HT-29 (cell line): ENCODE results near the gene TMEM205. TPM values are rescaled to one million over a fixed set of nuclear protein-coding genes. Genes with fewer than 3 reads are reported as not detected.
"Not testable (repeated sequence)": the region's sequence is repeated elsewhere in the genome, so short reads cannot be mapped to it uniquely, and the experiment has no call there.

ENCODE experiments used
- DNase-seq: peaks from one replicate; pipeline ENCODE4 v3.0.0-alpha.2; 2015; ENCODE audit warnings: low spot score
- total RNA-seq: library from RNA; depleted of rRNA; stranded (reverse); fragments of >200 nt; shearing (Covaris generic); gene quantifications from 2 replicates; pipeline ENCODE4 v1.2.3, GENCODE V29; 2014

TMEM205 gene
- total RNA-seq, 1 experiment from 2014 or later: 97.3 TPM

DNA sequence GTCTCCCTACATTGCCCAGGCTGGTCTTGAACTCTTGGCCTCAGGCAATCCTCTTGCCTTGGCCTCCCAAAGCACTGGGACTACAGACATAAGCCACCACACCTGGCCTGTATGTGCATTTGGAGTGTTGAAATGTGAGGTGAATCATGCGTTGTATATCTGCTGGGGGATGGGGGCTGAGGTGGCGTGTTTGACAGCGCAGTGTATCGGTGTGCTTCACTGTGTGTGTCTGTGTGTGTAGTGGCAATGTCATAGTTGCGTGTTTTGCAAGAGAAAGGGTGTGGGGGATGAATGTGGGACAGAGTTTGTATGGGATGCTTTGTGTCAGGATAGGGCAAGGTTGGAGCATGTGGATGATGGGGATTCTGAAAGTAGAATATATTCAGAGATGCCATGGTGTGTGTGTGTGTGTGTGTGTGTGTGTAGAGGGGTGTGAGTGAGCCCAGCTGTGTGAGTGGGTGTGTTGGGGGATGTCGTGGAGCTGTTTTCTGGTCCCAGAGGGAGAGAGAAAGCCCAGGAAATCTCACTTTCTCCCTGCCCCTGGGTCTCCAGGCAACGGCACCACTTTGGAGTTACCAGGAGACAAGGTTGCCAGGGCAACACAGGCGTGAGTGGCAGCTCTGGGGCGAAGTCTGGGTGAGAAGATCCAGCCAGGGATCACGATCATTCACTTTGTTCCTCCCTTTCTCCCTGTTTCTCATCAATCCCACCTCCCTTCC is 27.3 kb upstream of the TMEM205 start:
- peak; percentile 46 for DNase-seq

- DNase-seq: no peak
Measured at GRCh38 chr19:11370744-11371143, 24.7 kb upstream of the TMEM205 start.

- no peak for DNase-seq
Measured at GRCh38 chr19:11367528-11367927, 21.5 kb upstream of the TMEM205 start.

- no peak for DNase-seq
Measured at GRCh38 chr19:11365557-11366117, 19.6 kb upstream of the TMEM205 start.

DNA sequence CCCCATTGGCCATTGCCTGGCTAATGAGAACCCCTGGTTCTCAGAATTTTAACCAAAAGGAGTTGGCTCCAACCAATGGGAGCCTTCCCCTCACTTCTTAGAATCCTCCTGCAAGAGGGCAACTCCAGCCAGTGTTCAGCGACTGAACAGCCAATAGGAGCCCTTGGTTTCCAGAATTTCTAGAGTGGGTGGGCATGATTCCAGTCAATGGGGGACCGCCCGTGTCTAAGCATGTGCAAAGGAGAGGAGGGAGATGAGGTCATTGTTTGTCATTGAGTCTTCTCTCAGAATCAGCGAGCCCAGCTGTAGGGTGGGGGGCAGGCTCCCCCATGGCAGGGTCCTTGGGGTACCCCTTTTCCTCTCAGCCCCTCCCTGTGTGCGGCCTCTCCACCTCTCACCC is 18.9 kb upstream of the TMEM205 start:
- DNase-seq: no peak

DNA sequence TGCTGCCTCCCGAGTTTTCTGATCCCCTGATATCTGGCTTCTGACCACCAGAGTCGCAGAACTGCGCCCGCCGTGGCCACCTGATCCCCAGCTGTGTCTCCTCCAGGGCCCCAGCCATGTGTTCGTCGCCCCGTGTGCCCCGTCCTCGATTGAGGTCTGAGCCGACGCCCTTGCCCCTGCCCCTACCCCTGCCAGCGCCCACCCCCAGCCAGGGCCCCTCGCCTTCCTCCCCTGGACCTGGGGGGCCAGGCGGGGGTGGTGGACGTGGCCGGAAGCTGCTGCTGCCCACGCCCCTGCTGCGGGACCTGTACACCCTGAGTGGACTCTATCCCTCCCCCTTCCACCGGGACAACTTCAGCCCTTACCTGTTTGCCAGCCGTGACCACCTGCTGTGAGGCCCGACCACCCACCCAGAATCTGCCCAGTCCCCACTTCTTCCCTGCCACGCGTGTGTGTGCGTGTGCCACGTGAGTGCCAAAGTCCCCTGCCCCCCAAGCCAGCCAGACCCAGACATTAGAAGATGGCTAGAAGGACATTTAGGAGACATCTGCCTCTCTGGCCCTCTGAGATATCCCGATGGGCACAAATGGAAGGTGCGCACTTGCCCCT is 18.3 kb upstream of the TMEM205 start:
- no peak for DNase-seq

DNA sequence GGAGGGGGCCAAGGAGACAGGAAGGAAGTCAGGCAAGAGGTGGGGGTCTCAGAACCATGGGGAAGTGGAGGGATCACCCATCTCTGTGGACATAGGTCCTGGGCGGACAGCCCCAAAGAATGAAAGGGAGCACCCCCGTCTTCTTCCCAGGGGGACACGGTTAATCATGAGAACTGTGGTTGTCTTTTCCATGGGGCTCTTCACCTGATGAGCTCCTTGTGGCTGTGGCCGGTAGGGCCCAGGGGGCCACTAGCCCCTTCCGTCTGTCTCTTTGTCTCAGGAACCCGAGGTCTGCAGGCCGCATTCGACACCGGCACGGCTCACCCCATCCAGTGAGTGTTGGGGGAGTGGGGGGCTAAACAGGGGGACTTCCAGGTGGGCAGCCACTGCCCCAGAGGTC is 17.8 kb upstream of the TMEM205 start:
- no peak for DNase-seq

DNA sequence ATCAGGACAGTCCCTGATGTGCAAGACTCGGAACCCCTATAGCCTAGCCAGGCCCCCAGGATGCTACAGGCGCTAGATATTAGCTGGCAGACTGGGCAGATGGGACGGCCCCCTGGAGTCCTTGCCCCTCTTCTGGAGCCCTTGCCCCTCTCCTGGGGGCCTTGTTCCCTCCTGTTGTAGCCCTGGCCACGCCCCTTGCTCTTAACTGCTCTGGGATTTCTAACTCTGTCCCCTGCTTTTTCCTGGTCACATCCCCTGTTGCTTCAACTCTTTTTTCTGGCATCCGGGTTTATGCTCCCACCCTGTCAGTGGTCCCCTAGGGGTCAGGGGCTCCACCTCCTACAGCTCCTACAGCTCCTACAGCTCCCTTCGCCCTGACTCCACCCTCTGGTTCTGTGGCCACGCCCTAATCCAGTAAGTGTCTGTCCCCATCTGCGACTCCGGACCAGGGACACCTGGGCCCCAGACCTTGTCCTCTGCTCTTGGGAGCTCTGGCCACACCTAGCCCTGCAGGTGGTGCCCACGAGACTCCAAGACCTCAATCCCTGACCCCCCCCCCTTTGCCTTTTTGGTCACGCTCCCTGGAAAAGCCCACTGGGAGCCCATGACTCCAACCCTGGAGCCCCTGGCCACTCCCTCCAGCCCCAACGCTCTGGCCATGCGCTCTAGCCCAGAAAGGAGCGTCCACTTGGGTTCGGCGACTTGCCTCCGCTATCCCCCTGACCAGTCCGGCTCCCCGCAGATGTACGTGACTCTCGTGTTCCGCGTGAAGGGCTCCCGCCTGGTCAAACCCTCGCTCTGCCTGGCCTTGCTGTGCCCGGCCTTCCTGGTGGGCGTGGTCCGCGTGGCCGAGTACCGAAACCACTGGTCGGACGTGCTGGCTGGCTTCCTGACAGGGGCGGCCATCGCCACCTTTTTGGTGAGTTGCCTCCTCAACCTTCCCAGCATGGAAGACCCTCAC is 16.0 kb upstream of the TMEM205 start:
- DNase-seq: no peak

DNA sequence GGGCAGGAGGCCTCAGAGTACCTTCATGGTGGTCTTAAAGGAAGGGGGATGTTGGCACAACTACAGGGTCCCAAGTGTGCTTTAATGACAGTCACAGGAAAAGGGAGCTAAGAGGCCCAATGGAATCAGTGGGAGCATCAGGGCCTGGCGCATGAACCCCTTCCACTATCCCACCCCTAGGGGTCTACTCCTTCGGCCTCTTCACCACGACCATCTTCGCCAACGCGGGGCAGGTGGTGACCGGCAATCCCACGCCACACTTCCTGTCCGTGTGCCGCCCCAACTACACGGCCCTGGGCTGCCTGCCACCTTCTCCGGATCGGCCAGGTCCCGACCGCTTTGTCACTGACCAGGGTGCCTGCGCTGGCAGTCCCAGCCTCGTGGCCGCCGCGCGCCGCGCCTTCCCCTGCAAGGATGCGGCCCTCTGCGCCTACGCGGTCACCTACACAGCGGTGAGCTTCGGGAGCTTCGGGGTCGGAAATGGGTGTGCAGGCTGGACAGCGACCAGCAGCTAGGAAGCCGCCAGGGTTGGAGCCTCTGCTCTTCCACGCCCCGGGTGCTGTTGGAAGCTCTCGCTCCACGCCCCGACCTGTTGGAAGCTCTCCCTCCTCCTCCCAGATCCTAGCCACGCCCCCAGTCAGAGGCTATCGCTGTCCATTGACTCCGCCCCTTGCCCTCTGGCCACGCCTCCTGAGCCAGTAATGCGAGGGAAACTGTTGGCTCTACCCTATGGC is 15.1 kb upstream of the TMEM205 start:
- DNase-seq: peak; percentile 57

- DNase-seq: no peak
Measured at GRCh38 chr19:11359421-11359820, 13.4 kb upstream of the TMEM205 start.

DNA sequence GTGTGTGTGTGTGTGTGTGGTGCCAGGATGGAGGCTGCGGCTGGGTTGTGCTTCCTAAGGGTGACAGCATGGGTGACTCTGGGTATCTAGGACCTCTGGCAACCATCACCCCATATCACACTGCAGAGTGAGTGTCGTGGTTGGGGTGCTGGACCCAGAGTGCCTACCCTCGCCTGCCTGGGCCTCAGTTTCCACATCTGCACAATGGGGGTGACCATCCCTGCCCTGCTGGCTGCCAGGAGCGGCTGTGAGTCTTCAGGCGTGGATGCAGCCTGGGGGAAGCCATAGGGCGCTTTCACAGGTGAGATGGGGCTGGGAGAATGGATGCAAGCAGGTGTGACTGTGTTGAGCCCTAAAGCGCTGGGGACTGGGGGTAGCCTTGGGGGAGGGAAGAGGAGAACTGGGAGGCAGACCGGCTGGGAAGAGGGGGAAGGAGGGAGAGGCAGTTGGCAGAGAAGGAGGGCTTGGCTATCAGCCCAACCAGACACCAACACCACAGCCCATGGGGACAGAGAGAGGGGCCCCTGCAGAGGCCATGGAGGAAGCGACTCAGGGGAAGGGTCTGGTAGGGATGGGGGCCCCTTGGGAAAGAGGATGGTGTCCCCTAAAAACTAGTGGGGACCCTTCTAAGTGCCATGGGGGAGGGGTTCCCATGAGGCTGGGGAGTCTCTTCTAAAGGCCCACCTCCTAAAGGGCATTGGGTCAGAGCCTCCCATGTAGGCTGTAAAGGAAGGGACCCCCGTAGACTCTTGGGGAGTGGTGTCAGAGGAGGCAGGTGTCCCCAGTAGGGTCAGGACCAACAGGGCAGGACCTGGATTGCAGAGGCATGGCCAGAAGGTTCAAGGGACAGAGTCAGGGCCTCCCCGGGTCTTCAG is 10.8 kb upstream of the TMEM205 start:
- DNase-seq: no peak

- no peak for DNase-seq
Measured at GRCh38 chr19:11356074-11356397, 10.0 kb upstream of the TMEM205 start.

- DNase-seq: peak; percentile 67
Measured at GRCh38 chr19:11355160-11356073, 9.3 kb upstream of the TMEM205 start, which contains the start of gene PLPPR2. Gene PLPPR2, plus strand, starts transcription at chr19:11355432. Its CDS starts 2,242 bp downstream, at chr19:11357674.

DNA sequence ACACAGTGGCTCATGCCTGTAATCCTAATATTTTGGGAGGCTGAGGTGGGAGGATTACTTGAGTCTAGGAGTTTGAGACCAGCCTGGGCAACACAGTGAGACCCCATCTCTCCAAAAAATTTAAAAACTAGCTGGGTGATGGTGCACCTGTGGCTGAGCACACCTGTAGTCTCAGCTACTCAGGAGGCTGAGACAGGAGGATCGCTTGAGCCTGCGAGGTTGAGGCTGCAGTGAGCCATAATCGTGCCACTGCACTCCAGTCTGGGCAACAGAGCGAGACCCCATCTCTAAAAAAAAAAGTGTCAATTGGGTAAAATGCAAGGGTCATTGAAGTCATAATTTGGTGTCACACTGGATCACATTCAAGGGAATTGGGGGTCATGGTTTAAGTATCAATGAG is 8.0 kb upstream of the TMEM205 start:
- not testable (repeated sequence) for DNase-seq

- no peak for DNase-seq
Measured at GRCh38 chr19:11349171-11349570, 3.1 kb upstream of the TMEM205 start.

DNA sequence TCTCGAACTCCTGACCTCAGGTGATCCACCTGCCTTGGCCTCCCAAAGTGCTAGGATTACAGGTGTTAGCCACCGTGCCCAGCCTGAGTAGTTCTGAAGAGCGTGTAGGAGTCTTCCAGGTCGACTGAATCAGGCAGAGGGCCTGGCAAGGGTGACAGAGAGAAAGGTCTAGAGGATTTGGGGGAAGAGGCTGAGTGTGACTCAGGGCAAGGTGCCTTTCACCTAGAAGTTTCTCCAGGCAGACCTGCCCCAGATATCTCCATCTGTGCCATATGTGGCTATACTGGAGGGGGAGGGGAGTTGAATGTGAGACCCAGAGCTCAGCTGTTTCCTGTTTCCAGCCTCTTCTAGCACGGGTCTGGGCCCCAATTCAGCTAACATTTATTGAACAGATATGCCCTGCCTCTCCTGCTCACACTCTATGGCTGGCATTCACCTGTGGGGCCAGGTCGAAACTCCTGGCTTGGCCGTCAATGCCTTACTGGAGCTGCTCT is 1.5 kb upstream of the TMEM205 start:
- DNase-seq: no peak

DNA sequence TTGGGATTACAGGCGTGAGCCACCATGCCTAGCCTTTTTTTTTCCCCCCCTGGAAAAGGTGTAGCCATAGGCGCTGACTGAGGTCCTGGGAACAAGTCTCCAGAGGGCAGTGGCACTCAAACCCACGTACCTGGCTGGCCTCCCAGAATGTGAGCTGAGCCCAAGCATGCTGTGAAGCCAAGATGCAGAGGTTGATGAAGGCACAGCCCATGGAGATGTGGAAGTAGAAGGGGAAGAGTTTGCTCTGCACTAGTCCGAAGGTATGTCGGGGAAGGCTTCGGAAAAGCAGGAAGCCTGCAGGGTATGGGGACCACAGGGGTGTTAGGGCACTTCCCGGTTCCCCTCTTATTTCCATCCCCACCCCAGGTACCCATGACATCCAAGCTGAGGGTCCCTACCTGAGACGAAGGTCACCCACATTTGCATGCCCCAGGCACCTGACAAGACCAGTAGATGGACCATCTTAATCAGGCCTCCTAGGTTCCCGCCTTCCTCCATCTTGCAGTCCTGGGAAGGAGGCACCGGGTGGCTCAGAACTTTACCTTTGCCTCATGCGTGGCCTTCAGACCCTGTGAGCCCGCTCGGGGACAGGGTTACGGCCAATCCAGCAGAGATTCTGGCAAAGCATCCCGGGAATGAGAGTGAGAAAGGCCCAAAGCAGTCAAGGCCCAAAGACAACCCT is 805 bp downstream of the TMEM205 start:
- peak; percentile 12 for DNase-seq

DNA sequence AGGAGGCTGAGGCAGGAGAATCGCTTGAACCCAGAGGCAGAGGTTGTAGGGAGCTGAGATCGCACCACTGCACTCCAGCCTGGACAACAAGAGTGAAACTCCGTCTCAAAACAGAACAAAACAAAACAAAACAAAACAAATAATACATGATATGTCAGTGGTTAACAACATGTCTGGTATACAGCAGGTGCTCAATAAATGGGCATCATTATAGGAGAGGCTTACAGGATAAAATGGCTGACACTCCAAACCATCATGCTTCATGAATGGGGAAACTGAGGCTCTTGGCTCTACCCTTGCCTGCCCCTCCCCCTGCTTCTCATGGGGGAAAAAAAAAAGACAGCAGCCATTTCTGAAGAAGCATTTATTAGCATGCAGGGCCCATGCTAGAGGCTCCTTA is 3.6 kb downstream of the TMEM205 start:
- no peak for DNase-seq
